Effector memory CD8-positive, alpha-beta T cell (primary cell): ENCODE results near the gene USP24.

Source experiments
- ATAC-seq: fragments of 150-1000 bp; cut with Tn5 transposase; replicated peaks from 2 replicates; pipeline ENCODE4 v1.10.0; 2021; ENCODE audit warnings: mild to moderate bottlenecking, moderate library complexity
- DNase-seq, 3 experiments: peaks; one replicate each; pipeline ENCODE4 v3.0.0; 2021
- H3K27ac Mint-ChIP-seq, 2 donors: one replicate each; pipeline ENCODE4 v1.8.0; 2022; ENCODE audit warnings: mild to moderate bottlenecking in 2 of 2, mixed read lengths in 2 of 2, moderate library complexity in 2 of 2
- H3K27me3 Mint-ChIP-seq, 2 donors: one replicate each; pipeline ENCODE4 v1.8.0; 2022; ENCODE audit warnings: mixed read lengths in 2 of 2
- H3K36me3 Mint-ChIP-seq: one replicate; pipeline ENCODE4 v1.8.0; 2022; ENCODE audit warnings: mild to moderate bottlenecking, moderate library complexity, mixed read lengths; ENCODE audit not compliant: insufficient read depth
- H3K4me1 Mint-ChIP-seq, 2 donors: one replicate each; pipeline ENCODE4 v1.8.0; 2022; ENCODE audit warnings: low read depth in 2 of 2, mixed read lengths in 2 of 2
- H3K4me3 Mint-ChIP-seq, 2 donors: one replicate each; pipeline ENCODE4 v1.8.0; 2022; ENCODE audit warnings: mild to moderate bottlenecking in 2 of 2, mixed read lengths in 2 of 2, moderate library complexity in 2 of 2
- H3K9me3 Mint-ChIP-seq, 2 donors: one replicate each; pipeline ENCODE4 v1.8.0; 2022; ENCODE audit warnings: mixed read lengths in 2 of 2

USP24 gene

DNA sequence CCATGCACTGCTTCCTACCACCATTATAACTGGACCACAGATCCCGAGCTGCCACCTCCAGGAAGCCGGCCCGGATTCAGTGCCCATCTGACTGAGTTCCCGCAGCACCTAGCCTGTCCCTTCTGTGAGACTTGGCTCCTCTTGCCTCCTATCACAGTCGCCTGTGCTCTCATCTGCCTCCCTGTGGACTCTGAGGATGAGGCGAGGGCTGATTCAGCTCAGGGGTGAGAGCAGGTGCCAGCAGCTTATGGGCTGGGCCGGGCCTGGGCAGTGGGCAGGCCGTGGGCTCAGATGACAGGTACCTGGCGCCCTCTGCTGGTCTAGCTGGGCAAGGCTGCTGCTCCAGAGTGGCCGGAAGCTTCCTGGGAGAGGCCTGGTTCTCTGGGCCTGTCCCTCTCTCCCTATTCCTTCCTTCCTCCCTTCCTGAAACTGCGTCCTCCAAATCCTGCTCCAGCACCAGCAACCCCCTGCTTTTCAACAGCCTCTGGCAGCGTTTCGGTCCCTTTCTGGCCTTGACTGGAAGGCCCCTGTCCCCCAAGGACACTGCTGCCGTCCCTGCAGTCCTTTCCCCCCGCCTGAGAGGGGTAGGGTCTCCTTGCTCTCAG, 193.1 kb downstream of the USP24 start:
- Mint-ChIP-seq H3K9me3 (no peaks in the 10 kb centered on the region), H3K36me3 (no peaks in the 10 kb centered on the region), H3K4me3 (no peak overlapping the region), H3K4me1 (peaks cover 4 to 5% of the 10 kb centered on the region in 2 donors), H3K27me3 (peaks cover 23 to 67% of the 10 kb centered on the region in 2 donors), H3K27ac (peak overlapping the region in 1 of 2 donors; percentile 62)
- DNase-seq (peak; percentile 54 to 60 (median 59)), ATAC-seq (peak; percentile 89)

DNA sequence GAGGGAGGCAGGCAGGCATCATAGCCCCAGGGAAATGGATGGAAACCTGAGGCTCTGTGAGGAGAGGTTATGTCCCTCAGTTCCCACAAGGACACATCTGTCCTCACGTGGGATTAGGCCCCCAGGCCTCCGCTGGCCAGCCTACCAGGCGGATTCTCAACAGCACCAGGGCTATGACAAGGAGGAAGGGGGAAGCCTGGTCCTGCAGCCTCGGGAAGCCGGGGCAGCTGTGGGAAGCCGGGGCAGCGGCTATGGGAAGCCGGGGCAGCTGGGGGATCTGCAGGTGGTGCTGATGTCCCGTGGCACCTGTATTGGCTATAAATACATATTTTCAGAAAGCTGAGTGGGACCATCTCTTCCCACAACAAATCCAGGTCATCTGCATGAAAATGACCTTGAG, 196.8 kb downstream of the USP24 start:
- no peak overlapping the region for H3K4me3 Mint-ChIP-seq
- DNase-seq = no peak
- ATAC-seq = no peak
- no peak overlapping the region for H3K27ac Mint-ChIP-seq
- H3K9me3 Mint-ChIP-seq = no peaks in the 10 kb centered on the region
- H3K36me3 Mint-ChIP-seq = no peaks in the 10 kb centered on the region
- peaks cover 0 to 2% of the 10 kb centered on the region in 2 donors for H3K4me1 Mint-ChIP-seq
- peaks cover 47 to 85% of the 10 kb centered on the region in 2 donors for H3K27me3 Mint-ChIP-seq
